ENCODE data around the gene TRAF7. TPM values are rescaled to one million over a fixed set of nuclear protein-coding genes. Genes with fewer than 3 reads are reported as not detected.

Gene TRAF7
- total and polyA plus RNA-seq, 2 of the 8 experiments (the other 6 are each of a cell fraction or from before 2014, with no cell fraction given): 96.8 to 148 TPM

DNA sequence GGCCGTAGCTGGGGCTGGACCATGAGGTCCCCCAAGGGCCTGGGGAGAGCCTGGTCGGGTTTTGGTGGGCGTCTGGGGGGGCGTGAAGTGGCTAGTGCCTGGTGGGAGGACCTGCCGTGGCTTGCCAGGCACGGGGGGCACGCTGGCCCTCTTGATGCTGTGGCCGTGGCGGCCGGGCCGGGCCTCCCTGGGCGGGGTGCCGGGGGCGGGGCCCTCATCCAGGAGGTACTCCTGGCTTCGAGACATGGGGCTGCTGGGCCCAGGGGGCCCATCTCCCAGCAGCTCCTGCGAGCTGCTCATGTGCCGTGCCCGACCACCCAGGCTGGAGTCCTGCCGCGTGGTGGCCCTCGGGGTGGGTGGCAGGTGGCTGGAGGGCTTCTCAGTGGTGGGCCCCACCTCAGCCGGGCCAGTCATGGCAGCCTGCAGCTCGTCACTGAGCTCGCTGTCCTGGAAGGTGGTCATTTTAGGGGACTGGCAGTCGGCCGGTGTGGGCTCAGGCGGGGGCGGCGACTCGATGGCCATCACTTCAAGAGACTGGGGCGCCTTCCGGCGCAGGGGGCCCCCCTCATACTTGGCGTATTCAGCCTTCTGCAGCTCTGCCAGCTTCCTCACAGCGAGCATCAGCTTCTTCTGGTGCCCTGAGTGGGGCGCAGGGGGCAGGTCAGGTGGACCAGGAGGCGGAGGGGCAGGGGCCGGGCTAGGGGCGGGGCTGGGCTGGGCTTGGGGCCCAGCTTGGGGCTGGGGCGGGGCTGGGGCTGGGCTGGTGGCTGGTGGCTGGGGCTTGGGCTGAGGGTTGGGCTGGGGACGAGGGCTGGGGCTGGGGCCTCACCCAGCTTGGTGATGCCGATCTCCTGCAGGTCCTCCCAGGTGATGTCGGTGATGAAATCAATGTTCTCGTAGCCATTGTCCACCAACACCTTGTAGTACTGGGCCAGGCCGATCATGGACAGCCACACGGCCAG is 25.7 kb downstream of the TRAF7 start:
- no peaks in the 10 kb centered on the region; a peak in 1 of 7 replicates for H3K27me3 ChIP-seq (replicated peaks in 1 of 4; ENCODE audit: control insufficient read depth in 3 of 4, extremely low read depth in 1 of 4, insufficient read depth in 3 of 4, low read length in 3 of 4)
- TF ChIP-seq, protein P1, sequence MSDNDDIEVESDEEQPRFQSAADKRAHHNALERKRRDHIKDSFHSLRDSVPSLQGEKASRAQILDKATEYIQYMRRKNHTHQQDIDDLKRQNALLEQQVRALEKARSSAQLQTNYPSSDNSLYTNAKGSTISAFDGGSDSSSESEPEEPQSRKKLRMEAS (IDR thresholded peaks at IDR 0.05): no peak
- TF ChIP-seq RXRA (IDR thresholded peaks at IDR 0.05; ENCODE audit: insufficient read depth, low read depth, low read length): no peak
- H4K5ac ChIP-seq (ENCODE audit: insufficient read length, low read depth, low read length): no peak overlapping the region
- H3K18ac ChIP-seq (ENCODE audit: extremely low read depth, low read length): no peak overlapping the region
- H3K4me1 ChIP-seq (replicated peaks in 1 of 4; ENCODE audit: control insufficient read depth in 3 of 4, insufficient read depth in 4 of 4, low read length in 3 of 4): peaks cover 0 to 7% (median 2%) of the 10 kb centered on the region in 4 experiments; a peak in 4 of 7 replicates
- H3K79me1 ChIP-seq (ENCODE audit: low read depth, low read length): no peaks in the 10 kb centered on the region
- no peak overlapping the region for H2AK5ac ChIP-seq (ENCODE audit: low read depth, low read length)
- H3K4me3 ChIP-seq (ENCODE audit: extremely low read depth in 1 of 4, insufficient read depth in 2 of 4, low read depth in 3 of 4, low read length in 4 of 4): no peak overlapping the region
- no peak overlapping the region for H3K4me2 ChIP-seq (ENCODE audit: insufficient read depth in 1 of 2, low read depth in 2 of 2, low read length in 2 of 2)
- H2BK15ac ChIP-seq (ENCODE audit: low read length): no peak overlapping the region
- no peak overlapping the region for H3K14ac ChIP-seq (ENCODE audit: insufficient read length)
- FAIRE-seq (no peak), DNase-seq (ENCODE audit: low read depth in 1 of 2, low spot score in 2 of 2) (no peak)
- no peaks in the 10 kb centered on the region for H3K9me3 ChIP-seq (ENCODE audit: insufficient read depth in 2 of 2, low read depth in 1 of 2, low read length in 1 of 2)
- H3K27ac ChIP-seq (ENCODE audit: low read depth, low read length): no peak overlapping the region
- peak overlapping the region; percentile 25; the same call in 1 of the 2 replicates for H4K8ac ChIP-seq (ENCODE audit: extremely low read depth, insufficient read depth, low read length)
- no peak overlapping the region for H2BK20ac ChIP-seq (ENCODE audit: low read length)
- H3K79me2 ChIP-seq (ENCODE audit: control insufficient read depth in 1 of 2, insufficient read depth in 2 of 2, low read length in 2 of 2): no peaks in the 10 kb centered on the region
- H3K23ac ChIP-seq (ENCODE audit: insufficient read length): no peak overlapping the region
- WGBS, 2 experiments (ENCODE audit: extremely low coverage in 1 of 2, insufficient coverage in 1 of 2, insufficient read length in 1 of 2, insufficient replicate concordance in 2 of 2, low coverage in 1 of 2, low lambda C conversion rate in 2 of 2, missing lambda C conversion rate in 1 of 2): 92% methylated on average over 30 of the region's 46 CpGs; no CpG with 5 or more reads in 1 of the 2 experiments
- peaks cover 0 to 16% (median 3%) of the 10 kb centered on the region in 4 experiments; a peak in 5 of 8 replicates for H3K36me3 ChIP-seq (ENCODE audit: control insufficient read depth in 2 of 4, insufficient read depth in 4 of 4, low read length in 3 of 4)
- H3K9ac ChIP-seq (replicated peaks in 1 of 4; ENCODE audit: extremely low read depth in 1 of 4, low read depth in 3 of 4, low read length in 3 of 4): no peak overlapping the region; a peak in 1 of 7 replicates
- no peak overlapping the region for H2BK12ac ChIP-seq (ENCODE audit: low read depth, low read length)
- POLR2A ChIA-PET (ENCODE audit: partially characterized antibody): interaction anchor here (0.7 to 3.2 kb wide), 11 partner anchors 9 to 333 kb away, joined by 3 to 23 read pairs (median 4); partner anchors contain the start of genes ATP6V0C, DNASE1L2, MLST8 and RPS2
- H2BK120ac ChIP-seq (replicated peaks; ENCODE audit: low read depth, low read length): no peak overlapping the region
- CTCF ChIA-PET (ENCODE audit: partially characterized antibody): interaction anchor here (1.0 to 1.9 kb wide), 5 partner anchors 13 to 320 kb away, joined by 3 to 5 read pairs (median 4); no protein-coding TSS in a partner anchor
- H3K56ac ChIP-seq (replicated peaks; ENCODE audit: insufficient read length, low read depth, low read length): no peak overlapping the region
- no peak overlapping the region for H2AFZ ChIP-seq (ENCODE audit: low read length)
- H4K20me1 ChIP-seq (replicated peaks in 1 of 2; ENCODE audit: control insufficient read depth in 1 of 2, insufficient read depth in 2 of 2, low read length in 2 of 2): peaks cover 0 to 10% of the 10 kb centered on the region in 2 experiments
- H3K4ac ChIP-seq (replicated peaks; ENCODE audit: insufficient read length, low read depth, low read length): no peak overlapping the region
- H4K91ac ChIP-seq (replicated peaks; ENCODE audit: insufficient read length, low read length): no peak overlapping the region
- H3K23me2 ChIP-seq (ENCODE audit: low read depth, low read length): peaks cover 2% of the 10 kb centered on the region; the same call in 1 of the 2 replicates
- H2BK5ac ChIP-seq (ENCODE audit: low read depth, low read length): no peak overlapping the region
